GM21619 (cell line): ENCODE data around the gene PUM2.

Source experiments
- ATAC-seq: cut with Tn5 transposase; IDR thresholded peaks from one replicate; pipeline ENCODE4 v1.9.1; 2021; ENCODE audit not compliant: unreplicated experiment

PUM2 gene

GRCh38 chr2:20203521-20204225 is 147.0 kb downstream of the PUM2 start:
- no peak for ATAC-seq

DNA sequence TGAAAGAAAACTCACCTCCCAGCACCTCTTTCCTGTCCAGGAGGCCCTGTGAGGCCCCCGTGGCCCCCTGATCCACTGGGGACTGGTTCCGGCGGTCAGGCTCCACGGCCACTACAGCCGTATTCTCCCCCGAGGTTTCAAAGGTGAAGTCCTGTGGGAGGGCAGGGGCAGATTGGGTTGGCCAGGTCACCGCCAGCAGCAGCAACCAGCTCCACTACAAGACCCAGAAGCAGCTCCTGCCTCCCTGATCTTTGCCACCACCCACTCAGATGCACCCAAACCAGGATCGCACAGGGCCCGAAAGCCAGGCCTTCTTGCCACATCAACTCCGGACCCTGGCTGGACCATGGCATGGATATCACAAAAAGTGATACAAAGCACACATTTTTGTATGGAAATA is 147.6 kb downstream of the PUM2 start:
- ATAC-seq = no peak

DNA sequence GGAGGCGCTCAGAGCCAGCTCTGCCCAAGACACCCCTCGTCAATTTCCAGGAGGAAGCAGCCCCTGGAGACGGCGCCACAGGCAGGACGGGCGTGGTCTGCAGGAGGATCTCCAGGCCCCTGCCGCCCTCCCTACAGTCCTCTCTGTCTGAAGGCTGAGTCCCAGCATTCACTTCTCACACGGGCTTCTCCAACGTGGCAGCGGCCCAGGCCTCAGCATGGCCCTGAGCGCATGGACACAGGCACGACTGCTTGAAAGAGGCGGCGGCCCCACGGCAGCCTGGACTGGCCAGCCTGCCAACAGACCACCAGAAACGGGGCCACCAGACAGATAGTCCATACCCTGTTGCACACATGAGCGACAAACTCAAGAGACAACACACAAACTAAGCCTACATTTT is 149.0 kb downstream of the PUM2 start:
- ATAC-seq = no peak

DNA sequence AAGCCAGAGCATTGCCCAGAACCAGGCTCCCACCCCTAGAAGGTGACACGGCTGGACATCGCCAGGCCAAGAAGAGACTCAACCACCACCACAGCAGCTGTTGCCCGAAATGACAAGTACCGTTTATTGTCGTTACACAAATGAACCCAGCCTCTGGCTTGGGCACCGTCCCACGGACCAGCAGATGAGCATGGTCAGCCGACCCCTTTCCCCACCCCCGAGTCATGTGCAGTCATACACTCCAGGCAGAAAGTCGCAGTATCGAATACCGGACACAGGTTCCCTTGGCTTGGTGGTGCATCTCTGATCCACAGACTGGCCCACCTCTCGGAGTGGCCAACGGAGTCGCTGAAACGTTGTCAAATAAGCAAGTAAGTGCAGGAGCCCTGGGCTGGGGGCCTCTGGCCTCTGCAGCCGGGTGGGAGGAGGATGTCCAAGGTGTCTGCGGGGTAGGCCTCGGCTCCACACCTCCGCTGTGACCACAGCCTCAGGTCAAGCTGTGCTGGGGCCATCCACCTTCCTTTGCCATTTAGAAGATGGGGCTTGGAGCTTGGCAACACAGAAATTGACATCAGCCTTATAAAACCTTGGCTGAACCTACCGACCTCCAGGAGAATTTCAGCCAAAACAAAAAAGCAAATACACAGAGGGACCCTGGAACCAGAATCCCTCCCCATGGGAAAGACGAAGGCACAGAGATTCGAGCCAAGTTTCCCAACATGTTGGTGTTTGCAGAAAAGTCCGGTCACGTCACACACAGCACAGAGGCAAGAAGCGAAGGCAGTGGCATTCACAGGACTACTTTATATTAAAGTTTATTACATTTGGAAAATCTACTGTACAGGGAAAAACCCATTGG is 149.7 kb downstream of the PUM2 start:
- ATAC-seq = no peak

GRCh38 chr2:20199633-20200270 is 150.9 kb downstream of the PUM2 start:
- ATAC-seq = no peak

- ATAC-seq = no peak
These were observed 151.6 kb downstream of the PUM2 start for GRCh38 chr2:20198796-20199632.
